C4-2B (cell line): Measurements from ENCODE around the gene STARD3NL.

Experiments used
- CTCF ChIP-seq: fragments of 450-650 bp; conservative IDR thresholded peaks from 2 replicates; pipeline ENCODE4 v1.5.1; 2017; ENCODE audit warnings: mild to moderate bottlenecking
- ZFX ChIP-seq: fragments of 450-650 bp; IDR thresholded peaks from 2 replicates; pipeline ENCODE4 v1.6.1; 2017

- TF ChIP-seq CTCF (no peak), ZFX (no peak)
Observed at GRCh38 chr7:38189231-38189938, 11.3 kb downstream of the STARD3NL start.
